ENCODE results near the gene FAM171A2. TPM values are rescaled to one million over a fixed set of nuclear protein-coding genes. Genes with fewer than 3 reads are reported as not detected.

The FAM171A2 gene
- total RNA-seq, 4 donors from 2014 or later: 0.42 to 2.0 (median 1.2) TPM

- Histone ChIP-seq H3K4me1 (peaks cover 5 to 27% (median 23%) of the 10 kb centered on the region in 4 donors), H3K36me3 (peaks cover 24 to 37% (median 35%) of the 10 kb centered on the region in 4 donors), H3K27ac (replicated peaks in 1 of 4) (no peak overlapping the region), H3K9me3 (no peaks in the 10 kb centered on the region), H3K27me3 (peaks cover 9 to 56% (median 39%) of the 10 kb centered on the region in 4 donors), H3K4me3 (no peak overlapping the region)
- intact Hi-C loops (cut with DNase I): no loop called here
- TF ChIP-seq POLR2AphosphoS5 (IDR thresholded peaks at IDR 0.05): no peak
- TF ChIP-seq EP300 (IDR thresholded peaks at IDR 0.05): no peak
- no peak for TF ChIP-seq CTCF (IDR thresholded peaks at IDR 0.05)
- TF ChIP-seq POLR2A (IDR thresholded peaks at IDR 0.05; ENCODE audit: low read depth): no peak
- WGBS: 88% methylated on average over 6 of the region's 6 CpGs
- DNase-seq (ENCODE audit: extremely low spot score): no peak
Observed at GRCh38 chr17:44317545-44317944, 46.1 kb downstream of the FAM171A2 start.

- Histone ChIP-seq H3K4me3 (peak overlapping the region in 2 of 4 donors; percentile 32 to 40), H3K36me3 (peaks cover 16 to 22% (median 20%) of the 10 kb centered on the region in 4 donors), H3K27me3 (peaks cover 9 to 69% (median 39%) of the 10 kb centered on the region in 4 donors), H3K9me3 (no peaks in the 10 kb centered on the region), H3K4me1 (peaks cover 5 to 25% (median 18%) of the 10 kb centered on the region in 4 donors), H3K27ac (replicated peaks in 1 of 4) (no peak overlapping the region)
- no peak for TF ChIP-seq POLR2AphosphoS5 (IDR thresholded peaks at IDR 0.05)
- no peak for TF ChIP-seq EP300 (IDR thresholded peaks at IDR 0.05)
- no peak for TF ChIP-seq POLR2A (IDR thresholded peaks at IDR 0.05; ENCODE audit: low read depth)
- WGBS: 17% methylated on average over 31 of the region's 38 CpGs
- DNase-seq (ENCODE audit: extremely low spot score): no peak
- intact Hi-C loops (cut with DNase I): no loop called here
Observed at GRCh38 chr17:44315760-44316731, 47.6 kb downstream of the FAM171A2 start.

- H3K9me3 ChIP-seq: no peaks in the 10 kb centered on the region
- DNase-seq (ENCODE audit: extremely low spot score): no peak
- H3K36me3 ChIP-seq: peaks cover 7 to 12% (median 10%) of the 10 kb centered on the region in 4 donors
- intact Hi-C loops (cut with DNase I): no loop called here
- TF ChIP-seq POLR2AphosphoS5 (IDR thresholded peaks at IDR 0.05) (no peak), POLR2A (IDR thresholded peaks at IDR 0.05; ENCODE audit: low read depth) (no peak)
- no peak overlapping the region for H3K27ac ChIP-seq (replicated peaks in 1 of 4)
- WGBS: 7% methylated on average over 6 of the region's 81 CpGs
- peaks cover 5 to 25% (median 18%) of the 10 kb centered on the region in 4 donors for H3K4me1 ChIP-seq
- H3K4me3 ChIP-seq: peak overlapping the region; percentile 32 to 56 (median 36)
- peaks cover 9 to 69% (median 39%) of the 10 kb centered on the region in 4 donors for H3K27me3 ChIP-seq
Observed at GRCh38 chr17:44314869-44315661, 48.6 kb downstream of the FAM171A2 start.

- WGBS: 32% methylated on average over 8 of the region's 11 CpGs
- Histone ChIP-seq H3K27me3 (peaks cover 9 to 69% (median 39%) of the 10 kb centered on the region in 4 donors), H3K9me3 (no peaks in the 10 kb centered on the region), H3K27ac (replicated peaks in 1 of 4) (no peak overlapping the region), H3K4me3 (no peak overlapping the region), H3K36me3 (peaks cover 1 to 7% (median 4%) of the 10 kb centered on the region in 4 donors), H3K4me1 (peaks cover 5 to 25% (median 19%) of the 10 kb centered on the region in 4 donors)
- intact Hi-C loops (cut with DNase I): no loop called here
- no peak for DNase-seq (ENCODE audit: extremely low spot score)
- TF ChIP-seq EP300 (IDR thresholded peaks at IDR 0.05): no peak
- TF ChIP-seq POLR2AphosphoS5 (IDR thresholded peaks at IDR 0.05): no peak
- no peak for TF ChIP-seq POLR2A (IDR thresholded peaks at IDR 0.05; ENCODE audit: low read depth)
- no peak for TF ChIP-seq CTCF (IDR thresholded peaks at IDR 0.05)
Observed at GRCh38 chr17:44314524-44314868, 49.2 kb downstream of the FAM171A2 start.

GRCh38 chr17:44314031-44314430 is 49.6 kb downstream of the FAM171A2 start:
- Histone ChIP-seq H3K27me3 (peaks cover 9 to 69% (median 39%) of the 10 kb centered on the region in 4 donors), H3K36me3 (peaks cover 0 to 2% (median 0%) of the 10 kb centered on the region in 4 donors), H3K4me3 (no peak overlapping the region), H3K4me1 (peaks cover 5 to 28% (median 23%) of the 10 kb centered on the region in 4 donors), H3K9me3 (no peaks in the 10 kb centered on the region), H3K27ac (replicated peaks in 1 of 4) (no peak overlapping the region)
- 71% methylated on average over 7 of the region's 7 CpGs for WGBS
- intact Hi-C loops (cut with DNase I): no loop called here
- DNase-seq (ENCODE audit: extremely low spot score): no peak
- no peak for TF ChIP-seq POLR2AphosphoS5 (IDR thresholded peaks at IDR 0.05)
- no peak for TF ChIP-seq POLR2A (IDR thresholded peaks at IDR 0.05; ENCODE audit: low read depth)
- TF ChIP-seq CTCF (IDR thresholded peaks at IDR 0.05): no peak
- TF ChIP-seq EP300 (IDR thresholded peaks at IDR 0.05): no peak

All from esophagus muscularis mucosa (tissue), 4 donors.